GM18873 (cell line): Measurements from ENCODE around the gene TCL1B.

Experiments
- ATAC-seq: cut with Tn5 transposase; IDR thresholded peaks from one replicate; pipeline ENCODE4 v1.9.1; 2021; ENCODE audit warnings: mild to moderate bottlenecking, moderate library complexity, moderate number of reproducible peaks; ENCODE audit not compliant: unreplicated experiment, low FRiP score

Gene TCL1B

GRCh38 chr14:95741781-95742180, 55.6 kb downstream of the TCL1B start:
- no peak for ATAC-seq
